Left cardiac atrium (tissue), 4 donors: ENCODE data around the gene RPS6KL1. TPM values are rescaled to one million over a fixed set of nuclear protein-coding genes. Genes with fewer than 3 reads are reported as not detected.

Experiments
- ATAC-seq, 2 donors: fragments of 200-7000 bp; cut with Tn5 transposase; one replicate each; pipeline ENCODE4 v1.9.1; 2020; ENCODE audit warnings: mild to moderate bottlenecking in 2 of 2, moderate library complexity in 2 of 2
- DNase-seq: peaks from one replicate; pipeline ENCODE4 v3.0.0-alpha.2; 2020
- intact Hi-C, 2 donors: fragments of 100-400 bp; cut with DNase I; formaldehyde crosslinking; loops; one replicate each; pipeline versions ENCODE4 v1.14.1 to v1.15.1; 2022 to 2023
- total RNA-seq, 2 donors: library from RNA; stranded (reverse); fragmentation: NEBNext Ultra II Directional; extraction: Animal tissue kit (Norgen Biotek cat#: 25700); gene quantifications; one replicate each; pipeline ENCODE4 v1.2.1, GENCODE V29; 2021
- donor health status: DM: no; HTN: yes; CAD: no.
- donor health status: DM: no; HTN: yes; CAD: no; lungs with severe emphysema.
- donor health status: DM: yes; HTN: yes; CAD: no.
- donor health status: Dilated cardiomyopathy.

RPS6KL1 gene
- total RNA-seq, 2 donors from 2014 or later, result 11.9 to 15.4 TPM

- intact Hi-C loops, result no loop called here
- no peak for DNase-seq
- ATAC-seq, result no peak
Observed at GRCh38 chr14:74918380-74918779, 4.7 kb downstream of the RPS6KL1 start.

GRCh38 chr14:74917646-74918081, 5.4 kb downstream of the RPS6KL1 start:
- ATAC-seq, result peak; percentile 51 to 81

GRCh38 chr14:74917178-74917543, 5.9 kb downstream of the RPS6KL1 start:
- intact Hi-C loops, result no loop called here
- ATAC-seq (peak in 1 of 2 donors; percentile 2), DNase-seq (no peak)

More at GRCh38 chr14:74917646-74918081, 5.4 kb downstream of the RPS6KL1 start:
- intact Hi-C loops, result no loop called here
- DNase-seq, result peak; percentile 74

- ATAC-seq (no peak), DNase-seq (no peak)
- intact Hi-C loops, result no loop called here
Observed at GRCh38 chr14:74915826-74916225, 7.2 kb downstream of the RPS6KL1 start.

GRCh38 chr14:74915426-74915825, 7.6 kb downstream of the RPS6KL1 start:
- no peak for ATAC-seq
- intact Hi-C loops, result no loop called here

GRCh38 chr14:74913986-74914573, 9.0 kb downstream of the RPS6KL1 start:
- intact Hi-C loops, result loop anchor here in 1 of 2 donors (2.0 kb wide), 1 partner anchor 169 kb away; no protein-coding TSS in a partner anchor
- DNase-seq (peak; percentile 80), ATAC-seq (peak; percentile 63 to 65)

More at GRCh38 chr14:74915426-74915825, 7.6 kb downstream of the RPS6KL1 start:
- no peak for DNase-seq

GRCh38 chr14:74913393-74913910, 9.6 kb downstream of the RPS6KL1 start:
- ATAC-seq, result no peak
- intact Hi-C loops, result loop anchor here in 1 of 2 donors (2.0 kb wide), 1 partner anchor 169 kb away; no protein-coding TSS in a partner anchor

GRCh38 chr14:74912801-74913200, 10.3 kb downstream of the RPS6KL1 start:
- no peak for ATAC-seq
- intact Hi-C loops, result loop anchor here in 1 of 2 donors (2.0 kb wide), 1 partner anchor 170 kb away; no protein-coding TSS in a partner anchor
- DNase-seq, result no peak

More at GRCh38 chr14:74913393-74913910, 9.6 kb downstream of the RPS6KL1 start:
- no peak for DNase-seq

GRCh38 chr14:74912111-74912510, 10.9 kb downstream of the RPS6KL1 start:
- ATAC-seq (no peak), DNase-seq (no peak)
- intact Hi-C loops, result loop anchor here in 1 of 2 donors (2.0 kb wide), 1 partner anchor 171 kb away; no protein-coding TSS in a partner anchor

- ATAC-seq (no peak), DNase-seq (no peak)
- intact Hi-C loops, result loop anchor here in 1 of 2 donors (2.0 kb wide), 1 partner anchor 171 kb away; no protein-coding TSS in a partner anchor
Observed at GRCh38 chr14:74911704-74912103, 11.4 kb downstream of the RPS6KL1 start.

- ATAC-seq, result no peak
- intact Hi-C loops, result no loop called here
- no peak for DNase-seq
Observed at GRCh38 chr14:74911221-74911620, 11.8 kb downstream of the RPS6KL1 start.

- no peak for ATAC-seq
- intact Hi-C loops, result no loop called here
- DNase-seq, result no peak
Observed at GRCh38 chr14:74910556-74910955, 12.5 kb downstream of the RPS6KL1 start.

- DNase-seq, result no peak
- no peak for ATAC-seq
- intact Hi-C loops, result loop anchor here in 1 of 2 donors (5.0 kb wide), 1 partner anchor 48 kb away; no protein-coding TSS in a partner anchor
Observed at GRCh38 chr14:74909911-74910310, 13.1 kb downstream of the RPS6KL1 start.

GRCh38 chr14:74909501-74909900, 13.6 kb downstream of the RPS6KL1 start:
- intact Hi-C loops, result loop anchor here in 1 of 2 donors (5.0 kb wide), 1 partner anchor 47 kb away; no protein-coding TSS in a partner anchor
- no peak for DNase-seq
- ATAC-seq, result no peak

- no peak for ATAC-seq
- intact Hi-C loops, result loop anchor here in 1 of 2 donors (5.0 kb wide), 1 partner anchor 47 kb away; no protein-coding TSS in a partner anchor
- DNase-seq, result no peak
Observed at GRCh38 chr14:74908861-74909341, 14.2 kb downstream of the RPS6KL1 start.

- DNase-seq (no peak), ATAC-seq (no peak)
- intact Hi-C loops, result loop anchor here in 1 of 2 donors (5.0 kb wide), 1 partner anchor 45 kb away; no protein-coding TSS in a partner anchor
Observed at GRCh38 chr14:74907744-74908143, 15.3 kb downstream of the RPS6KL1 start.

- ATAC-seq, result peak in 1 of 2 donors; percentile 3
- no peak for DNase-seq
- intact Hi-C loops, result loop anchor here in 1 of 2 donors (5.0 kb wide), 1 partner anchor 45 kb away; no protein-coding TSS in a partner anchor
Observed at GRCh38 chr14:74906925-74907521, 16.0 kb downstream of the RPS6KL1 start.

GRCh38 chr14:74905595-74906142, 17.4 kb downstream of the RPS6KL1 start:
- intact Hi-C loops, result loop anchor here in 1 of 2 donors (5.0 kb wide), 1 partner anchor 43 kb away; no protein-coding TSS in a partner anchor
- DNase-seq (peak; percentile 83), ATAC-seq (peak; percentile 53 to 61)
